DMS114 treated with DMSO at 0.1 percent for 48 hours (cell line): ENCODE data around the gene MGST3.
A peak's percentile ranks its signal among the peaks of the same experiment; 100 is the strongest.
"Not testable (repeated sequence)": the region's sequence is repeated elsewhere in the genome, so short reads cannot be mapped to it uniquely, and the experiment has no call there.

Experiments used
- DNase-seq: peaks from one replicate; lab custom pipeline; 2025; ENCODE audit not compliant: unreplicated experiment; lab: John Stamatoyannopoulos, UW

Gene MGST3

DNA sequence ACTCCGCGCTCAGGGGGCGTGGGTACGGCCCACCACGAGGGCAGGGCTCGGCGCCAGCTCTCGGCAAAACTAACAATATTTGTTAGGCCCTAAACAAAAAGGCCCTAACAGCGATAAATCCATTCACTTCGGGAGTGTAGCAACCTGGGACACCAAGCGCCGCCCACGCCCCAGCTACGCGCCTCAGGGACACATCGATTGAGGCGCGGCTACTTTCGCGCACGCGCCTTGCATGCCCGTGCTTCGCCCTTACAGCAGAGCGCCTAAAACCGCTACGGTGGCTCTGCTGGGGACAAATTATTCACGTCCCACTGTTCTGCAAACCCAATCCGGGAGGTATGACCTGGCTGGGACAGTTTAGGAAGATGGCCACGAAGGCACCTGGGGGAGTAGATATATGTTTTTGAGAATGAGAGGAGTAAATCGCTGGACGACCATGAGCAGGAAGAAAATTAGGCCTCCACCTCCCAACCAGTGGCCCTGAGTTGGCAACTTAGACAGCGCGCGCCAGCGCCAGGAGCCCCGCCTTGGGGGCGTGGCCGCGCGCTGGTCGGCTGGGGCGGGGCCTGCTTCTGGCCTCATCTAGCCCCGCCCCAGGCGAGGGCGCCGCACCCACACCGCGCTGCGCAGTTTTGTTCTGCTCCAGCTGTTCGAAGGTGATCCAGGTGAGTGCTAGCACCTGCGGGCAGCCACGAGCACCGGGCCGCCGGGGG, at the start of gene MGST3:
MGST3 (plus strand) TSS at position 606 of the 713 bp plus-strand sequence. CDS start 18,614 bp downstream, outside the sequence.
- peak; percentile 90 for DNase-seq

DNA sequence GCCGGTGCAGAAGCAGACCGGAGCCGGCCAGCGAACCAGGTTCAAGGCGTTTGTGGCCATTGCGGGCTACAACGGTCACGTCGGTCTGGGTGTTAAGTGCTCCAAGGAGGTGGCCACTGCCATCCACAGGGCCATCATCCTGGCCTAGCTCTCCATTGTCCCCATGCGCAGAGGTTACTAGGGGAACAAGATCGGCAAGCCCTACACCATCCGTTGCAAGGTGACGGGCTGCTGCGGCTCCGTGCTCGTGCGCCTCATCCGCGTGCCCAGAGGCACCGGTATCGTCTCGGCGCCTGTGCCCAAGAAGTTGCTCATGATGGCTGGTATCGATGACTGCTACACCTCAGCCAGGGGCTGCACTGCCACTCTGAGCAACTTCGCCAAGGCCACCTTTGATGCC, 49.1 kb upstream of the MGST3 start:
- no peak for DNase-seq

DNA sequence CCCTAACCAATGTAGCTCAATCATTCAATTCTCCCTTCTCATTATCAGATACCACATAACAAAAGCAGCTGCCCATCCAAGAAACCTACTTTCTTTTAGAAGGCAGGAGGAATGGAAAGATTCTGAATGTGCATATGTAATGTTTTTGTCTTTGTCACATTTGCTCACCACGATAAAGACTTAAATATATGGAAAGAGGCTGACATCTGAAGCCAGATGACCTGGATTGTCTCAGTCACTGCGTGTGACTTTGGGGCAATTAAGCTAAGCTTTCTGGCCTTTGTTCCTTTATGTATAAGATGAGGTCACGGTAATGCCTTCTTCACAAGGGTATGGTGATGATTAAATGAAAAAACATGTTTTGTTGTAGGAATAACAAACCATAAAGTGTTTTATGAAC, 44.6 kb upstream of the MGST3 start:
- DNase-seq, result no peak

DNA sequence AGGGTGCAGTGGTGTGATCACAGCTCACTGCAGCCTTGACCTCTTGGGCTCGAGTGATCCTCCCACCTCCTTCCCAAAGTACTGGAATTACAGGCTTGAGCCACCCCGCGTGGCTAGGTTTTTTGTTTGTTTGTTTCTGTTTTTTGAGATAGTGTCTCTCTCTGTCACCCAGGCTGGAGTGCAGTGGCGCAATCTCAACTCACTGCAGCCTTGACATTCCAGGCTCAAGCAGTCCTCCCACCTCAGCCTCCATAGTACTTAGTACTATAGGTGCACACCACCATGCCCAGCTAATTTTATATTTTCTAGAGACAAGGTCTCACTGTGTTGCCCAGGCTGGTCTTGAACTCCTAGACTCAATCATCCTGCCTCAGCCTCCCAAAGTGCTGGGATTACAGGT, 39.6 kb upstream of the MGST3 start:
- not testable (repeated sequence) for DNase-seq

DNA sequence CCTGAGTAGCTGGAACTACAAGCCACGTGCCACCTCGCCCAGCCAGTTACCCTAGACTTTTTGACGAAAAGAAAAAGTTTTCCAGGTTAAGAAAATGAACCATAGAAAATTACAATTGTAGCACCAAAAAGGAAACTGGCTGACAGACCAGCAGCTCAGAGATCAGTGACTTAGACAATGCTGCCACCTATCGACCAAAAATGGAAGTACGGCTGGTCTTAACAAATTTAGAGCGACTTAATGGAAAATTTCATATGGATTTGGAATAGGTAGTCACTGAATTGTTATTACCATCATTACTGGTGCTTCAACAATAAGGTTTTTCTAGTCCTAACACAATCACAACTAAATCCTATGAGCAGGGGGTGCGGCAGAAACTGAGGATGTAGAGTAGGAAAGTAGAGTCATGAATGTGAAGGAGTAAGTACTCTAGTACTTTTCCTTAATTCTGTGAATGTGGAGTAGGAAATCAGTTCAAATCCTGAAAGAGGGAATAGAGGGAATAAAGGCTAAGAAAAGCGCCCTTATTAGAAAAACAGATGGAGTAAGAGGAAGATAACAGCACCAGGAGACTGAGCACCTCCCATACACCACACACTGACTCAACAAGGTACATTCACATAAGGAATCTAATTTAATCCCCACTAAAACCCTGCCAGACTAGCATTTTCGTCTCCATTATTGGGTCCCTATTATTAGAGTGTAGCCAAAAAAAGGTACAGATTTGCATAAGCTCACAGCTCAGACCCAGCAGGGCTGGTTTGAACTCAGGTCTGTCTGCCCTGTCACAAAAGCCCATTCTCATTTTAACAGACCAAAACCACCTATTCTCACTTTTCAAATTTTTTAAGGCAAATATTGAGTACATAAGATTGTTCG, 37.9 kb upstream of the MGST3 start:
- DNase-seq, result peak; percentile 57

DNA sequence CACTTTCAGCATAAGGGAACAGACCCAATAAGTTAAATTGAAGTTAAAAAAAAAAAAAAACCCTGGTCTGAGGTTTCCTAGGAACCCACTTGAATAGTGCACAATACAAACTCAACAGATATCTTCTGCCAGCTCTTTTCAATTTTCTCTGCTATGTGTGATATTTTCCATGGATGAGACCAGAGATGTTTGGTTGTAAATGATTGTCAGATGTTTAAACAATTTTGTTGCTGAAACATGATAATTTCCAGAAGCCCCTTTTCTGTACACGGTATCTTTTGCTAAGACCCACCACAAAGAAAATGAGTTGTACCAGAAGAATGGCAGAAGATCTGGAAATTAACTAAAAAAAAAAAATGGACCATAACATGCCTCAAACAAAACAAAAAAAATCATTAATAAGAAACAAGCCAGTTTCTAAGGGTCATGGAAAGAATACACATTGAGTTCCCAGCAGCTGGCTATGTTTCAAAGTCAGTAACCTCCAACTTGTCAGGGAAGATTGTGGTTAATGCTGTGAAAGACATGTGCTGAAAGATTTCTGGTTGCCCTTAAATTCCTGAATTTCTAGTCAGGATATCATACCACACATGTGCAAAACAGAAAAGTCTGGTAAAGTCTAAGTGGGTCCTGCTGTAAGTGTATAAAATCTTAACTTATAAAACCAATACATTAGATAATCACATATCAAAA, 35.6 kb upstream of the MGST3 start:
- DNase-seq, result no peak

DNA sequence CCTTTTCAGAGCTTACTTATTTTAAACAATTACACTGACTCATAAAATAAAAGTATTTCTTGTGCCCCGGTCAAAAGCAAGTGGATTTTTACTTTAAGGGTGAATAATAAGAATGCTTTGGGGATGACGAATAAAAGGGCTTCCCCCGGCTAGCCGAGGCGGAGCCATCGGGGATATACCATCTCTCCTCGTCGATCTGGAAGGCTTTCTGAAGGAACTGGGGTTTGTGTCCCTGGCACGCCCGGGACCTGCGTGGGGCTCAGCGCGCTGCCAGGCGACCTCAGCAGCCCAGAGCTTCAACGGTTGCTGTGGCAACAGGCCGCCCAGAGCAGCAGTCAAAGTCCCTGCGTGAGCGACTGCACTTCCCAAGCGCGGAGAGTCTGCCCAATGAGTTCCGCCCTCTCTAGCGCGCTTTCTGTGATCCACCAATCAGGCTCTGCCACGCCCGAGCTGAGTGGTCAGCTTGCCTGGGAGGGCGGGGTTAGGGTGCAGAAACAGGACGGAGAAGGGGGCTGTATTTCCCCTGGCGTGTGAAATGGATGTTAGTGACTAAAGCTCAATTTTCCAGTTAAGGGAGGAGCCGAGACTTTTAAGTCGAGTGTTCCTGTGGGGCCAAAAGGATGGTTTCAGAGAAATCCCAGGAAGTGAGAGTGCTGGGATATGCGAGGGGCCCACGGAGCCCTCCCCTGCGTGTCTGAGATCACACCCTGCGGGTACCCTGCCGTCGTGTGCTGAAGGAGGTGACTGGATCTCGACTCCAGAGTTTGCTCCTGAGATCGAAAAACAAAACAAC, 33.0 kb upstream of the MGST3 start:
- DNase-seq, result peak; percentile 90

DNA sequence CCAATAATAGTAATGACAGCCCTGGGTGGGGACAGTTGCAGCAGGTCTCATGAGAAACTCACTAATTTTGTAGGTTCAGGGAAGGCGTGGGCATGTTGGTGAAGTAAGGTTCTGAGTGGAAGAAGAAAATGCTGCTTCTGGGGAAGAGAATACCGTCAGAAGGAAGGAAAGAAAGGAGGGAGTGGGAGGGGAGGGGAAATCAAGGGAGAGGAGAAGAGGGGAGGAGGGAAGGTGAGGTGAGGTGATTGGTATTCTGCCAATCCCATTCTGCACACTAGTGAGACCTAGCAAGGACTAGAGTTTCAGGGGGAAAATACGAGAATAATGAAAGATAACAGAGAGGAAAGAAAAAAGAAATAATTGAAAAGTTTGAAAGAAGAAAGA, 32.4 kb upstream of the MGST3 start:
- no peak for DNase-seq

DNA sequence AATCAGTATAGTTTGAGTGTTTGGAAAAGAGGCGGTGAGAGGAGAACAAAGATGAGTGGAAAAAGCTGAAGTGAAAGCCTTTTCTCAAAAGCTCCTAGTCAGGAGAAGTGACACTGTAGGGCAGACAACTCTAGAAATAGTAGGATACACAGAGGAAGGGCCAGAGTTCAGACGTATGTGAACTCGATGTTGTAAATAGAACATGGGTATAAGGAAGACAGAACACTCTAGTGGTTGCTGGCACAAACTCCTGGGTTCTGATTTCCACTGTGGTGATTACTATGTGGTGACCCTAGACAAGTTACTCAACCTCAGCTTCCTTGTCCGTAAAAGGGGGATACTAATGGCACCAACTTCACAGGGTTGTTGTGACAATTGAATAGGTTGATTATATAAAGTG, 30.2 kb upstream of the MGST3 start:
- DNase-seq, result no peak

DNA sequence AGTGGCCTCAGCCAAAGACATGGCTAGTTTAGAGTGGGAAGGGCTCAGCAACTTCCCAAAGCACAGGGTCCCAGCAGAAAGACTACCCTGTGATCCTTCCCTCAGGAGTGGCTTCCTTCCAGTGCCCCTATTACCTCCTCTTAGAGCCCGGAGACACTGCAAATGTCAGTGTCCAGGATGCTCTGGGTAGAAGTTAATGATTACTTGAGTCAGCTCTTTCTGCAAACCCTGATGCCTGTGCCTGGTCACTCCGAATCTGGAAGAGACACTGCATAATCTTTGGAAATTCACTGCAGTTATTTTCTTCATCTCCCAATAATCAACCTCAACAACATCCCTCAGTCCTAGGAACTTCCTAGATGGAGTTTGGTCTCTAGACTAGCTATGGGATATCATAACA, 27.2 kb upstream of the MGST3 start:
- DNase-seq, result no peak

DNA sequence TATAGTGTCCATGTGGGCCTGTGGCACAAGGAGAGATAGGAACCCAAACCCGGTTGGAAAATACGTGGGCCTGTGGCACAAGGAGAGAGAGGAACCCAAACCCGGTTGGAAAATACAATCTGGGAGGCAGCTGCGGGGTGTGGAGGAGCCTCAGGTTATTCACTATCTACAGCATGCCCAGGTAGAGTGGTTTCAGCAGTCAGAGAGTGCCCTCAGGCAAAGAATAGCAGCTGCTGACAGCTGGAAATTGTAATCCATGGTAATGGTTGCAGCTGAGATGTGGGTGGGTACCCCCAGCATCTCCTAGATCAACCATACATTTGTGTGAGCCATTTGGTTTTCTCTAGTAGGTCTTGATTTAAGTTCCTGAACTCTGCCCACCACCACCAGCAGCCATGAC, 25.8 kb upstream of the MGST3 start:
- no peak for DNase-seq

DNA sequence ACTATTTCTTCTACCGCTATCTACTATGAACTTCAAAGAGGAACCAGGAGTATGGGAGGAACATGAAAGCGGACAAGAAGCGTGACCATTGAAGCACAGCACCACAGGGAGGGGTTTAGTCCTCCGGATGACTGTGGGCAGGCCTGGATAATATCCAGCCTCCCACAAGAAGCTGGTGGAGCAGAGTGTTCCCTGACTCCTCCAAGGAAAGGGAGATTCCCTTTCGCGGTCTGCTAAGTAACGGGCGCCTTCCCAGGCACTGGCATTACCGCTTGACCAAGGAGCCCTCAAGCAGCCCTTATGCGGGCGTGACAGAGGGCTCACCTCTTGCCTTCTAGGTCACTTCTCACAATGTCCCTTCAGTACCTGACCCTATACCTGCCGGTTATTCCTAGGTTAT, 24.4 kb upstream of the MGST3 start:
- not testable (repeated sequence) for DNase-seq

DNA sequence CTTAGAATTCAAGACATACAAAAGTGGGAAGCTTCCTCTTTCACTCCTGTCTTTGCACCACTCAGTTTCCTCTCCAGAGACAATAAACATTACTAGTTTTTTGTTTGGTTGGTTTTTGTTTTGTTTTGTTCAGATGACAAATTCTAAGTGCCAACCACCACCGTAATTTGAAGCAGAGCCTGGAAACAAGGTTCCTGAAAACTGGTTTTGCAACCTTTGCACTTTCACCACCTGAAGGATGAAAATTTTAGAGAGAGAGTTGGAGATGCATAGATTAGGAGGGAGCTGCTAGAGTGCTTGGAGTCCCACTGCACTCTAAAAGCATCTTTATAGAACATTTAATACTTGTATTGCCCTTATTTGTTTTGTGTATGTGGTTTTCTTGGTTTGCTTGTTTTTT, 20.2 kb upstream of the MGST3 start:
- DNase-seq, result no peak

DNA sequence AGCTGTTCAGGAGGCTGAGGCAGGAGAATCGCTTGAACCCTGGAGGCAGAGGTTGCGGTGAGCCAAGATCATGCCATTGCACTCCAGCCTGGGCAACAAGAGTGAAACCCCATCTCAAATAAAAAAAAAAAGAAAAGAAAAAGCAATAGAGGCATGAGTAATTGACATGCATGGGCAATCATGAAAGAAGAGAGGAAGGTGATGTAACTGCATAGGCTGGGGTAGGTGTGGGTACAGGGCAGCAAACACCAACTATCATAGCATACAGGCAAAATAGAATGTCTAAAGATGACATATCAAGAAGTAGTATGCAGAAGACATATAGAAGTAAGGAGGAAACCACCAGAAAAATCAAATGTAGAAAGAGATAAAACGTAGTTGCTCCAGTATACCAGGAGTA, 19.0 kb upstream of the MGST3 start:
- no peak for DNase-seq

DNA sequence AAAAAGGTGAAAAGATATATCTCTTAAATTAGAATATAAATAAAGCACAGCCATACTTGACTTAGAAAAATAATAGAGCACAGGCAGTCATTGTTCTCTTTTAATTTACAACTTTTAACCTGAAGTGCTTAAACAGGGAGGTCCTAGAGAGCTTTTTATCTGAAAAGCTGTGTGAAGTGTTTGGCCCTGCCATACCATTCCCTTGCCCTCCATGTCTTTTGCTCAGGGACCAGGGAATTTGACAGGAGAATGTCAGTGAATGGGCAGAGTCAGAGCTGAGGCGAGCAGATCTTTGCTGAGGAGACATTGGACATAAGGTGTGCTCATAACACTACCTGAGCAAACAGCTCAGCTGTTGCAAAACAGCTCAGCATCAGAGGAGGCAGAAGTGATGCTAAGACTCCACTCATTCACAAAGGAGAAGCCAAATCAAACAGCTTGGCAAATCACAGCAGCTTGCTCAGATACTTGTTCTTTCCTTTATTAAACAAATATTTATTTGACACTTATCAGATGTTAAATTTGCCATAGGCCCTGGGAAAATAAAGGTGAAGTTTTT, 14.9 kb upstream of the MGST3 start:
- DNase-seq, result no peak

DNA sequence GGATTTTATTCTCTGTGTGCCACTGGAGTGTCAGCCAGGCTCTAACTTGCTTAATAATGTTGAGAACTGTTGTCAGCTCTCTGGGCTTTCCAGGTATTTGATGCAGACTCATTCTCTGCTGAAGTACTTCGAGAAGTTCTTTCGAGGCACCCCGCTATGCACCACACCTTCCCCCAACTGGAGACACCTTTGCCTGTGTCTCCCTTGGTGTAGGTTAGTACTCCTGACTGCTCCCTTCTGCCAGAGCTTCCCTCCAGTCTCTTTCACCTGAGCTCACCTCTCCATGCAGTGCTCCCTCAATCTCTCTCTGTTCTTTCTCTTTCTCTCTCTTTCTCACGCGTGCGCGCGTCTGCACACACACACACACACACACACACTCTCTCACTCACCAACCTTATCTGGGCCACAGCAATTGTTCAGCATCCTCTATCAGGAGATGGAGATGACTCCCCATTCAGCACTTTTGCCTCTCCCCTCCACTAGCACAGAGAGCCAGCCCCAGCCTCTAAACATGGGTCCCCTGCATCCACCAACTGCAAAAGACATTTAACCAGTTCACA, 14.0 kb upstream of the MGST3 start:
- DNase-seq, result no peak

DNA sequence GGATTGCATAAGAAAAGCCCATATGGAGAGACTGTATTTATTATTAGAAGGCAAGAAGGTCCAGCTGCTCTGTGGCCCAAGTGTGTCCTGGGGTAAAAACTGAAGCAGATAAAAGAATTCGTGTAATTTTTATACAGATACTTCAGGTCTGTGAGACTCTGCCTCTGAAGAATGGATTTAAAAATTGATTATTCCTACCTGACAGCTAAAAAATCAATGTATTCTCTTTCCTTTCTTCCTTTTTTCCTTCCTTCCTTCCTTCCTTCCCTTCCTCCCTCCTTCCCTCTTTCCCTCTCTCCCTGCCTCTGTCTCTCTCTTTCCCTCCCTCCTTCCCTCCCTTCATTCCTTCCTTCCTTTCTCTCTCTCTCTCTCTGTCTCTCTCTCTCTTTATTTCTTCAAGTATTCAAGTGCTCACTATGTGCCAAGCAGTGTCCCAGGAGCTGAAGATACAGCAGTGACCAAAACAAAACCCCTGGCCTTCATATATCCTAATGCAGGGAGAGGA, 11.3 kb upstream of the MGST3 start:
- no peak for DNase-seq

DNA sequence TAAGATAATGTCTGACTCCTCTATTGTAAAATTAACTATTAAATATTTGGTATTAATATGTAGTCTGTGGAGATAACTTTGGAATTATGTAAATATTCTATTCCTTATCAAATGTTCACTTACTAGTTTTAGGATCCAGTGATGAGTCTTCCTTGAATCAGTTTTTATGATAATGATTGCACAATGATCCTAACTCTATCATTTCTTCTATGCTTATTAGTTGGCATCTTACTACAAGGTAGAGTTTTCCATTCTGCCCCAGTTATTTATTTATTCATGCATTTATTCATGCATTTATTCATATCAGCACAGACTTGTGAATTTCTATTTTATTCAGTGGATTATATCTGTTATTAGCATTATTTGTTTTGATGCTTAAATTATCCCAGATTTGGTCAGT, 7.4 kb upstream of the MGST3 start:
- no peak for DNase-seq

DNA sequence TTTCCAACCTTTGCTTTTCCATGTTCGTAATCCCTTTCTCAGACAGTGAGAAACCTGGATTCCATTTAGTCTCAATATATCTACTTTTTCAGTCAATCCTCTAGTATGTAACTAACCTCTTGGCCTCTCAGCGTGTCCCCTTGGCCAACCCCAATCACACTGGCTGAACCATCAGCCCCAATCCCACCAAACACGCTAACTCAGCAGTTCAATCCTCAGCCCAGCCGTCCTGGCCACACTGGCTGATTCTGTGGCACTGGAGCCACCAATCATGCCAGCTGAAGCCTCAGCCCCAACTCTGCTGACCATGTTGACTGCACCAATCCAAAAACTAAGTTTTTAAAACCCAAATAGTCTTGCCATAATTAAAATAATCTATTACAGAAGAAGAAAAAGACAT, 6.6 kb upstream of the MGST3 start:
- DNase-seq, result no peak

DNA sequence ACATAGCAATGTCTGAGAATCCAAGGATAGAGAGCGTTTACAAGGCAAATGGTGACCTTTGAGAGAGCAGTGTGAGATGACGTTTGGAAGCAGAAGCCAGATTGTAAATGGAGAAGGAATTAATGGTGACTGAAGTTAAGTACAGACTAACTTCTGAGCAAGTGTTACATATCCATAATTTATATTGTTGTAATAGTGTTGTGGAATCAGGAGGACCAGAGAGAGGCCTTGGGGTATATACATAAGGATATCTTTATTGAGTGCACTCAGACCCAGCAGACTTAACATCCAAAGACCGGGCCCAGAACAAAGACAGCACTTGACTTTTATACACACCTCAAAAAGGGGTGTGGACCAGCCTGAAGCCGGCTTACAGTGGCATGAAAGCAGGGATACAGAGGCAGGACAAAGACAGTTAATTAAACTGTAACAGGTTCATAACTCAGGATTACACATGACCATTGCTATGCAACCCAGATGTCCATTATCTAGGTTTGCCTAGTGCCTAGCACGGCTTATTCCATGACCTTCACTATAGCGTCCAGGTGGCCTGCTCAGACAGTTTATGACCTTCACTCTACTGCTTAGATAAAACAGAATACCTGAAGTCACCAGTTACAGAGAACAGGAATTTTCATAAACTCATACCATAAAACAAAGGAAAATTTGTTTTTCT, 2.7 kb upstream of the MGST3 start:
- DNase-seq, result no peak
